Tongue (tissue), 2 donors: ENCODE data around the gene DISP3. TPM values are rescaled to one million over a fixed set of nuclear protein-coding genes. Genes with fewer than 3 reads are reported as not detected.

Source experiments
- DNase-seq: peaks from one replicate; pipeline ENCODE4 v3.0.0-alpha.2; 2015
- total RNA-seq: library from RNA; depleted of rRNA; stranded (reverse); fragments of >200 nt; gene quantifications from one replicate; pipeline ENCODE4 v1.2.3, GENCODE V29; 2014

DISP3 gene
- total RNA-seq, 1 donor from 2014 or later = 0.31 TPM

GRCh38 chr1:11462224-11462923, 16.6 kb upstream of the DISP3 start:
- DNase-seq = no peak

GRCh38 chr1:11463177-11463576, 15.8 kb upstream of the DISP3 start:
- DNase-seq = no peak

- no peak for DNase-seq
Measured at GRCh38 chr1:11465307-11465706, 13.6 kb upstream of the DISP3 start.

GRCh38 chr1:11466416-11466815, 12.5 kb upstream of the DISP3 start:
- DNase-seq = no peak

GRCh38 chr1:11468878-11469277, 10.1 kb upstream of the DISP3 start:
- DNase-seq = no peak

GRCh38 chr1:11470912-11471311, 8.0 kb upstream of the DISP3 start:
- no peak for DNase-seq

GRCh38 chr1:11471473-11471872, 7.5 kb upstream of the DISP3 start:
- DNase-seq = peak; percentile 58

- no peak for DNase-seq
Measured at GRCh38 chr1:11472284-11472683, 6.7 kb upstream of the DISP3 start.

- DNase-seq = no peak
Measured at GRCh38 chr1:11472741-11473140, 6.2 kb upstream of the DISP3 start.

GRCh38 chr1:11473491-11474034, 5.4 kb upstream of the DISP3 start:
- peak; percentile 77 for DNase-seq

- DNase-seq = no peak
Measured at GRCh38 chr1:11474826-11475225, 4.1 kb upstream of the DISP3 start.

GRCh38 chr1:11475748-11476147, 3.2 kb upstream of the DISP3 start:
- DNase-seq = no peak

GRCh38 chr1:11479375-11479979, 522 bp downstream of the DISP3 start:
- DNase-seq = no peak

GRCh38 chr1:11481019-11481418, 2.1 kb downstream of the DISP3 start:
- no peak for DNase-seq

- no peak for DNase-seq
Measured at GRCh38 chr1:11482198-11482597, 3.2 kb downstream of the DISP3 start.

- DNase-seq = no peak
Measured at GRCh38 chr1:11482701-11483479, 3.9 kb downstream of the DISP3 start.

- no peak for DNase-seq
Measured at GRCh38 chr1:11483581-11484320, 4.8 kb downstream of the DISP3 start.

GRCh38 chr1:11484321-11484655, 5.3 kb downstream of the DISP3 start:
- no peak for DNase-seq

- DNase-seq = no peak
Measured at GRCh38 chr1:11485191-11485590, 6.2 kb downstream of the DISP3 start.

GRCh38 chr1:11486231-11487009, 7.5 kb downstream of the DISP3 start:
- peak; percentile 18 for DNase-seq

GRCh38 chr1:11487196-11487751, 8.3 kb downstream of the DISP3 start:
- no peak for DNase-seq
